GM18870 (cell line): Measurements from ENCODE around the gene PRRC1.

ENCODE experiments used
- ATAC-seq: cut with Tn5 transposase; IDR thresholded peaks from one replicate; pipeline ENCODE4 v1.9.1; 2021; ENCODE audit warnings: moderate library complexity; ENCODE audit not compliant: unreplicated experiment

Gene PRRC1

DNA sequence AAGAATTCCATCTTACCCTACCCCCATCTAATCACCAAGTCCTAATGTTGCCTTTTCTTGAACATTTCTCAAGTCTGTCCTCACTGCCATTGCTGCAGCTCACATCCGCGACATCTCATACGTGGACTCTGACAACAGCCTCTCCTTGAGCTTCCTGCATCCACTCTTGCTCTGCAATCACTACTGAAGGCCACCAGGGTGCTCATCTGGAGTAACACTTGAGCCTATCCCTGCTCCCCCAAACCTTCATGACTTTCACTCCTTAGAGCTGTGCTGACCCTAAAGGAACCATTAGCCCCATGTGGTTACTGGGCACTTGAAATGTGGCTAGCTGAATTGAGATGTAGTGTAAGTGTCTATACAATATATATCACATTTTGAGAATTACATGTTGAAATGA is 85.0 kb downstream of the PRRC1 start:
- no peak for ATAC-seq

DNA sequence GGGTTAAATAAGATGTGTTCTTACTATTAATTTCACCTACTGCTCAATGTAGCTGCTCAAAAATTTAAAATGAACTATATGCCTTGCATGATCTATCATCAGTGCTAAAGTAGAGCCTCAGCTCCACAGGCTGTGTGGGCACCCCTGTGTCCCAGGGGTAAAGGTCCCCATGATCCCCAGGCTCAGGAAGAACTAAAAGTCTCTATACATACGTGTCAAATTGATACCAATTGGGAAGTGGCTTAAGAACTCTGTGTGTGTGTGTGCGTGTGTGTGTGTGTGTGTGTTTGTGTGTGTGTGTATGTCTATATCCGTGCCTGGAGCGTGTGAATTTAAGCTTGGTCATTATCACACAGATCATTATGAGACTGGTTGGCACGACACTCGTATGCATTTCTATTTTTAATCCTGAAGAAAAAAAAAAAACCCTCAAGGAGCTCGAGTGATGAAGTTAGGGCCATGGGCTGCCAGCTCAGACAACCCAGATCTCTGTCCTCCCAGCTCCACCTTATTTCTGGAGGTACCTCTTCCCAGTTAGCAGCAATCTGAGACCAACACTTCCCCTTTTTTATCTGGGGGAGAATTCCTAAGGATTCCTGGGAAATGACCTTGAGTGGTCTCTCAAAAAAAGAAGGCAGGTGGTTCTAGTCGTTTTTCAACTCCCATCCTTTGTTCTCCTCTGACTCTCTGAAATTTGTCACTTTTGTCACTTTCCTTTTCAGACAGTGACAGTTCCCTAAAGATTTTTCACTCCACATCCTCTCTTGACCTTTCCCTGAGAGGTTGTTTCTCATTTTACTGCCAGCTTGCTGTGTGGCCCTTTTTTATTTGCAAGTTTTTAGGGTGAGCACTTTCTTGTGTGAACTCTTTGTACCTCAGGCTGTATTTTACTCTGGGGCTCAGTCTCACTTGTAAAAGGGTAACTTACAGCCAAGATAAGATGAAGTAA is 85.7 kb downstream of the PRRC1 start:
- no peak for ATAC-seq
